T-helper 22 cell (primary cell): ENCODE results near the gene JOSD2.

Experiments
- DNase-seq: peaks from one replicate; pipeline ENCODE4 v3.0.0-alpha.2; 2020; ENCODE audit warnings: low read depth

Gene JOSD2

DNA sequence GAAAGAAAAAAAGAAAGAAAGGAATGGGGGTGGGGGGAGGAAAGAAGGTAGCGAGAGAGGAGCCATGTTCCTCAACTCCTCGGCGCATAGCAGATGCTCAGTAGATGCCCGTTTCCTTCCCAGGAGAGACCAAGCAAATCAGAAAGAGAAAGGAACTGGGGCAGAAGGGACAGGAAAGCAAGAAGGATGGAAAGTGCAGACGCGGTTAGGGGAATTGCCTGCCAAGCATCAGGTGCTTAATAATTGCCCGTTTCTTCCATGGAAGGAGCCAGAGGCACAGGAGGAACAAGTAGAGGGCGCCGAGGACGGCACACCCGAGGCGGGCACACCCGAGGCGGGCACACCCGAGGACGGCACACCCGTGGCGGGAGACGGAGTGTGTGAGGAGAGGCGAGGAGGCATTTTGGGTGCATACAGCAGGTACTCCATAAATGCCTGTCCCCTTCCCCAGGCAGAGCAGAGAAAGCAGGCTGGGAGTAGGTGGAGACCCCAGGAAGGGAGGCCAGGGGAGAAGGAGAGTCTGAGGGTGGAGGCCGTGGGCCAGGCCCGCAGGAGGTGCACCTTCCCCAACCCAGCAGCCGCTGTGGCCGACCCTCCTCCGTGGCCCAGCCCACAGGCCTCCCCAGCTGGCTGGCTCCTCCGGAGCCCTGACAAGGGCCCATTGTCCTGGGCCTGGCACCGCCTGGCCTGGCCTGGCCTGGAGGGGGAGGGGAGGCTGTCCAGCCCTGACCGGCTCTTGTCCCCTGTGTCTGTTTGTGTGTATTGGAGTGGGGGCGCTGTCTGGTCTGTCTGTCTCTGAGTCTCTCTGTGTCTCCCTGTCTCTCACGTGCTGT lies 14.6 kb downstream of the JOSD2 start:
- no peak for DNase-seq

DNA sequence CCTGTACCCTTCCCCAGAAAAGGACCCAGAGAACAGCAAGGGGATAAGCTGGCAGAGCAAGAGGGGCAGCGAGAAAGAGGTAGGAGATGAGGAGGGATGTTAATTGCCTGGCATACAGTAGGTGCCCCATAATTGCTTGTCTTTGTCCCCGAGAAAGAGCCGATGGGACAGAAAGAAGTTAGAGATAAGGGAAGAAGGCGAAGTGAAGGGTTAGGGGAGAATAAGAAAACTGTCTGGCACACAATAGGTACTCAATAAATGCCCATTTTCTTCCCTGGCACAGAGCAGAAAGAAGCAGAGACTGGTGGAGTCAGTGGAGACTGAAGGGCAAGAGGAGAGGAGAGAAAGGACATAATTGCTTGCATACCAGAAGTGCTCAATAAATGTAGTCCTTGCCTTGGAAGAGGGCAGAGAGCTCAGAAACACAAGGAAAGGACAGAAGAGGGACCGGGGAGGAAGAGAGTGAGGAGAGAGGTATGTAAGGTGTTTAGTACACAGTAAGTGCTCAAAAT lies 15.9 kb downstream of the JOSD2 start:
- no peak for DNase-seq

DNA sequence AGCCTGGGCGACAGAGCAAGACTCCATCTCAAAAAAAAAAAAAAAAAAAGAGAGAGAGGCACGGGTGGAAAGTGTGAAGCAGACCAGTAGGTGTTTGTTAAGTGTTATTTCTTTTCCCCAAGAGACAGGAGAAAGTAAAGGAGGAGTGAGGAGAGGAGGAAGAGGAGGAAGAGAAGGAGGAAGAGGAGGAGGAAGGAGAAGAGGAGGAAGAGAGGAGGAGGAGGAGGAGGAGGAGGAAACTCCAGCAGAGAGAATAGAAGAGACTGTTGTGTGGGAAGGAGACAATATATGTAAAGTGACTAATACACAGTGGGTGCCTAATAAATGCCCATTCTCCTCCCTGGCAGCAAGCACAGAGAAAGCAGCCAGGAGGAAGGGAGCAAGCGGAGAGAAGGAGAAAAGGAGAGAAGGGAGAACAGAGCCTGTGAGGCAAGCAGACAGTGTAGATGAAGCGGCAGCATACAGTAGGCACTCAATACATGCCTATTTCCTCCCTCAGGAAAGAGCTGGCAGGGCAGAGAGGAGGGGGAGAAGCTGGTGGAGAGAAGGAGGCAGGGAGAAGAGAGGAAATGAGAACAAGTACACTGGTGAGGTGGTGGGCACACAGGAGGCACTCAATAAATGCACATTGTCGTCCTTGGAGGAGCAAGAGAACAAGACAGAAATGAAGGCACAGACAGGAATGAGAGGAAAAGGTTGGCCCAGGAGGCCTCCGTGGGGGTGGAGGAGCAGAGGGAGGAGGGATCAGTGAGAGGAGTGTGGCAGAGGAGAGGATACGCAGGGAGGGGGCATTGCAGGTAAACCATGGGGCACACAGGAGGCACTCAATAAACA lies 16.6 kb downstream of the JOSD2 start:
- no peak for DNase-seq

DNA sequence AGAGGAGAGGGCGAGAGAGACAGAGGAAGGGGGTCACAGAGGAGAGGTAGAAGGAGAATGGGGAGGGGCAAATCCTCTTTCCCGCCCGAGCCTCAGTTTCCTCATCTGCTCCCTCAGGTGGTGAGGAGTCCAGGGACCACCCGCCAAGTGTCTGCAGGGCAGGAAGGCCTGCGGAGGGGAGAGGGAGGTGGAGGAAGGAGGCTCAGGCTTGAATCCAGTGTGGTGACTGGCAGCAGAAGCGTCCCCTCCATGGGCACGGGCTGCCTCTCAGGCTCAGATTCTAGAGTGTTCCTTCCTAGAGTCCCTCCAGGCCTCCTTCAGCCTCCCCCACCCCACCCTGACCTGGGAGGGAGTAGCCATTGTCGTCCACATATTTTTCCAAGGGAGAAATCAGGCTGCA lies 17.8 kb downstream of the JOSD2 start:
- DNase-seq = no peak

GRCh38 chr19:50492303-50493052 lies 18.5 kb downstream of the JOSD2 start:
- no peak for DNase-seq

- no peak for DNase-seq
Observed at GRCh38 chr19:50490991-50491472, 20.0 kb downstream of the JOSD2 start.

GRCh38 chr19:50490411-50490811 lies 20.6 kb downstream of the JOSD2 start:
- DNase-seq = no peak

GRCh38 chr19:50489461-50490011 lies 21.5 kb downstream of the JOSD2 start:
- DNase-seq = no peak

GRCh38 chr19:50488389-50489194 lies 22.4 kb downstream of the JOSD2 start:
- DNase-seq = no peak

DNA sequence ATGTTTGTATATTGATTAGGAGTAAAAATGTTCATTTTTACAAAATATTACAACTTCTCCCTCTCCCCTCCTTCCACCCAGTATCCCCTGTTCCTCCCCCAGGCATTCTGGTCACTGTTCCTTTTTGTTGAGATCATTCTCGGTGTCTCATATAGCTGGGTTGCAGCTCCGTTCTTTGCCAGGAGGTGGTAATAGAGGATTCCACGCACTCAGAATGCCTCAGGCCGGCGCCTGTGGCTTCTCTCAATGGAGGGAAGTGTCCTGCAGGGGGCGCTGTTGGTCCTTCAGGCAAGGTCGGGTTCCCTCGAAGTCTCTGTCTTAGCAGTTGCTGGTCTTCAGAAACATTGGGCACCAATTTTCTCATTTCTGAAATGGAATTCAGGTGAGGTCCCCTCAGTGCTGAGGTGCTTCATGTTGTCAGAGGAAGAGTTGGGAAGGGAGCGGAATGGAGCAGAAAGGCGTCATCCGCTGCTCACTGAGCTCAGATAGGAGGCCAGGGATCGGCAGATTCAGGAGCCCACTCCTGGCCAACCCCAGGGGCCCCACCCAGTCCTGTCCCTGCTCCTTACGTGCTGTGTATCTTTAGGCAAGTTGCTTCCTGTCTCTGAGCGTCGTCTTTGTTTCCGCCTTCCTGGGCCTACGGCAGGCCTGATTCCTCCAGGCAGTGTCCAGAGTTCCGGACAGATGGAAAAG lies 24.0 kb downstream of the JOSD2 start:
- no peak for DNase-seq

- no peak for DNase-seq
Observed at GRCh38 chr19:50485284-50485955, 25.6 kb downstream of the JOSD2 start.

- DNase-seq = no peak
Observed at GRCh38 chr19:50482916-50483315, 28.1 kb downstream of the JOSD2 start.

DNA sequence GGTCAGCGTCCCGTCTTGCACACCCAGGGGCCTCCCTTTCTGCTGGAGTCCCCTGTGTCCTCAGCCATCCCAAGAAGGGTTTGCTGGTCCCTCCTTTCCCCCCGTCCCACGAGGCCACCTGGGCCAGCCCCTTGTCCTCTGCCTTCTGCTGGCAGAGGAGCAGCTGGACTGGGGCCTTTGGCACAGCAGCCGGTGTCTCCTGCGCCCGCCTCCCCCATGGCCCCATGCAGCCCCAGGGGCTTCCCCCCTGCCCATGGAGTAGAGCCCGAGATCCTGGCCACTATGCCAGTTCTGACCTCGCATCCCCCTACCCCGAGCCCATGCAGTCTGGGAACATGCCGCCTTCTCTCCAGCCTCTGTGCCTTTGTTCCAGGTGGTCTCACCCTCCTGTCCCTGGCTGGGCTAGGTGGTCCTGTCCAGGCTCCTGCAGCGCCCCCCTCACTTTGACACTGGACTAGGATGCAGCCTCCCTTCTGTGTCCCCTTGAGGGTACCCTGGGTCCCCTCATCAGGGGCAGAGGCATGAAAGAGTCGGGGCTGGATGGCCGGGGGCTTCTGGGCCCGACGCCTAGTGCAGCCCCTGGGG lies 28.6 kb downstream of the JOSD2 start:
- DNase-seq = no peak

DNA sequence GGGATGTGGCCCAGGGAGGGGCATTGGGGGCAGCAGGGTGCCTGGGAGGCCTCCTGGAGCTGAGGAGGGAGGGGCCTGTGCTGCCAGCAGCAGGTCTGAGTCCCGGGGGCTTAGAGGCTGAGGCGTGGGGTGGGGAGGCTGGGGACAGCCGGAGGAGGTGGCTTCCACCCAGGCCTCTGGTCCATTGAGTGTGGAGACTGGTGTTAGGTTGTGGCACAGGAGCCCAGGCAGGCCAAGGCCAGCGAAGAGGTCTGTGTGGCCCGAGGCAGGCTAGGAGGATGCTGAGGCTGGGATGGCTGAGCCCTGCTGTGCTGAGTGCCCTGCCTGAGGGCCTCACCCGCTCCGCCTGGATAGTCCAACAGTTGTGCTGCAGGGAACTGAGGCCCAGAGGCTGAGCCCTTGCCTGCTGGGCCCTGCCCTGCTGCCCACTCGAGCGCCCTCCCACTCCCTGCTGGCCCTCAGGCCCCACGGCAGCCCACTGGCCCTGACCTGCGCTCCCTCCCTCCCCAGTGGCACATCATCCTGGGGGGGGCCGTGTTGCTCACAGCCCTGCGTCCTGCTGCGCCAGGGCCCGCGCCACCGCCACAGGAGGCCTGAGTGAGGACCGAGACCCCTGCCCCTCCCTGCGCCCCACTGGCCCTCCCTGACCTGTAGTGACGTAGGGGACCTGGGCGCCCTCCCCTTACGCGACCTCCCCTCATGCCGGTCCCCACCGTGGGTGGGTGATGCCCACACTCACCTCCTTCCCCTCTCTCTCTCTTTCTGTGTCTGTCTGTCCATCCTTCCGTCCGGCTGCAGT lies 29.4 kb downstream of the JOSD2 start:
- DNase-seq = no peak

DNA sequence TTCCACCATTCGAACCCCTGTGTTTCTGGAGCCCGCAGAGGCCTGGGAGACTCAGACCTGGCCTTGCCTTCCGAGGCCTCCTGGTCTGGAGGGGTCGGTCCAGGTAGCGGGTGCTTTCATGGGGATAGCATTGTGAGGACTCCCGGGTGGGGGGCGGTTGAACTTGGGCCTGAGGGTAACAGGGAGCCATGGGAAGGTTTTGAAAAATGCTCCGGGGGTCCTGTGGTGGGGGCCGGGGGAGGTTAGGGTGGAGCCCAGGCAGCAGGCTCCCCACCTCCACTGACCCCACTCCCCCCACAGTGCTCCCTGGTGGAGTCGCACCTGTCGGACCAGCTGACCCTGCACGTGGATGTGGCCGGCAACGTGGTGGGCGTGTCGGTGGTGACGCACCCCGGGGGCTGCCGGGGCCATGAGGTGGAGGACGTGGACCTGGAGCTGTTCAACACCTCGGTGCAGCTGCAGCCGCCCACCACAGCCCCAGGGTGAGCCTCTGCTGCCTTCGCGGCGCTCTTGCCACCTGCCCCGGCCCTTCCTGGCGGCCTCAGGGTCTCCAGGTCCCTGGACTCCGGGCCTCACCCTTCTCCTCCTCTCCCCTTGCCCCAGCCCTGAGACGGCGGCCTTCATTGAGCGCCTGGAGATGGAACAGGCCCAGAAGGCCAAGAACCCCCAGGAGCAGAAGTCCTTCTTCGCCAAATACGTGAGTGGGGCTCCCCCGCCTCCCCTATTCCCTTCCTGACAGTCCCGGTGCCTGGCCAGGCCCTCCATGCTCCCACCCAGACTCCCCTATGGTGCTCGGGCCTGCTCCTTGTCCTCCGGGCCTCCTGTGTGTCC lies 30.5 kb downstream of the JOSD2 start:
- no peak for DNase-seq

GRCh38 chr19:50479761-50480251 lies 31.2 kb downstream of the JOSD2 start:
- DNase-seq = no peak

DNA sequence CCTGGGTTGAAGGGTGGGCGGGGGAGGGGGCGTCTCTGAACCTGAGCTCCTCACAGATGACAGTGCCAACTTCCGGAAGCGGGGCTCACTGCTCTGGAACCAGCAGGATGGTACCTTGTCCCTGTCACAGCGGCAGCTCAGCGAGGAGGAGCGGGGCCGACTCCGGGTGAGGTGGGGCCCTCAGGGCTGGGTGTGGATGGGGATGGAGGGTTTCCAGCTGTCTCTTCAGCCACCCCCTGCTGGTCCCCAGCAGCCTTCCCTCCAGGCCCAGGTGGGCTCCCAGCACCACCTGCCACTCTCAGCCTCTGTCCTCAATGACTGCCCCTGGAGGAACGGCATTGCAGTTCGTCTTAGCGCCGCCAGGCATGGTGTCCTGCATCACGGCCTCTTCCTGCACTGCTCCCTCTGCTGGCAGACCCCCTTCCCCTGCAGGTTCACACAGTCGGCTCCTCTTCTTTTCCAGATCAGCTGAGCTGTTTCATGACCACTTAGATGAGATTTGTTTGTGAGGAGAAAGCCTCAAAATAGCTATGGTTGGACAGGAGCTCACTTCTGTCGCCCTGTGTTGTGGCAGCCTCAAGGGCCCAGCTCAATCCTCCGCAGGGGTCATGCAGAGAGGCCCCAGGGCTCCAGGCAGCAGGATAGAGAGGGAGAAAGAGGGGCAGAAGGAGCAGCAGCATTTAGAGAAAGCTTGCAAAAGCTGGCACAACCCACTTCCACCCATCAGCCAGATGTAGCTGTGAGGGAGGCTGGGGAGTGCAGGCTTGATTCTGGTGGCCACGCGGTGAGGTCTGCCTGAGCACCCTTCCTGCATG lies 31.9 kb downstream of the JOSD2 start:
- no peak for DNase-seq
